GM12878 (cell line): ENCODE measurements around the gene ELANE. TPM values are rescaled to one million over a fixed set of nuclear protein-coding genes. Genes with fewer than 3 reads are reported as not detected.
A peak's percentile ranks its signal among the peaks of the same experiment; 100 is the strongest.

Experiments used
- BHLHE40 ChIP-seq, 2 experiments: fragments of 450-650 bp in 1 of 2; IDR thresholded peaks; 2 replicates each; pipeline ENCODE4 v1.6.1; 2011 to 2017; ENCODE audit warnings: low read depth in 2 of 2, borderline replicate concordance in 1 of 2, improper control_type of control experiment in 1 of 2, low read length in 1 of 2, mild to moderate bottlenecking in 1 of 2
- CHD1 ChIP-seq: IDR thresholded peaks from 2 replicates; pipeline ENCODE4 v1.6.1; 2012; ENCODE audit warnings: low read depth, low read length, improper control_type of control experiment
- CHD4 ChIP-seq: fragments of 200-600 bp; sonication (generic); IDR thresholded peaks from 2 replicates; pipeline ENCODE4 v1.6.1; 2016; ENCODE audit warnings: mild to moderate bottlenecking
- E2F4 ChIP-seq: IDR thresholded peaks from 2 replicates; pipeline ENCODE4 v1.6.1; 2012; ENCODE audit warnings: low read depth, low read length, improper control_type of control experiment
- NBN ChIP-seq: fragments of 450-650 bp; IDR thresholded peaks from 2 replicates; pipeline ENCODE4 v1.6.1; 2016
- RELA ChIP-seq: fragments of 450-650 bp; IDR thresholded peaks from 2 replicates; pipeline ENCODE4 v1.8.0; 2014; ENCODE audit warnings: borderline replicate concordance; ENCODE audit not compliant: partially characterized antibody
- ZNF687 ChIP-seq: fragments of 450-650 bp; IDR thresholded peaks from 2 replicates; pipeline ENCODE4 v1.6.1; 2017; ENCODE audit warnings: mild to moderate bottlenecking, moderate library complexity
- polyA plus RNA-seq, 11 experiments: library from polyadenylated mRNA; depleted of rRNA in 4 of 11; unstranded in 6 of 11; stranded (reverse) in 5 of 11; fragments of >200 nt; fragmentation: Nextera tagmentation in 4 of 11; fragmentation: Illumina TruSeq in 1 of 11; extraction: Ambion mirVana in 4 of 11; extraction: Trizol in 1 of 11; gene quantifications; 1 replicate in 1 of 11; 2 replicates in 10 of 11; pipeline versions ENCODE4 v1.2.1 to v1.2.3, GENCODE V29; 2011 to 2016; ENCODE audit warnings: inconsistent platforms in 2 of 11, missing spikeins in 2 of 11, low read depth in 1 of 11
- total RNA-seq, 4 experiments: library from RNA; depleted of rRNA in 3 of 4; stranded (reverse); fragments of >200 nt in 3 of 4; fragmentation: Illumina TruSeq in 1 of 4; extraction: Trizol in 1 of 4; gene quantifications; 2 replicates each; pipeline versions ENCODE4 v1.2.1 to v1.2.3, GENCODE V29; 2013 to 2021

ELANE gene
- total and polyA plus RNA-seq, 10 of the 15 experiments (the other 5 are each of a cell fraction or from before 2014, with no cell fraction given): not detected

GRCh38 chr19:892894-893689, 41.0 kb downstream of the ELANE start, which contains the start of the genes MED16 and RNU6-9 (continued):
- TF ChIP-seq CHD4: no peak
- peak; percentile 20 to 73; a peak in 2 of 4 replicates for TF ChIP-seq BHLHE40 (IDR thresholded peaks at IDR 0.05; ENCODE audit: borderline replicate concordance in 1 of 2, low read depth in 2 of 2, low read length in 1 of 2)
- TF ChIP-seq E2F4: no peak
- TF ChIP-seq RELA: peak; percentile 48
- no peak for TF ChIP-seq CHD1
- 0 out of 2 replicates have a peak, but pooled peaks have one; percentile 69 for TF ChIP-seq ZNF687
- TF ChIP-seq NBN: peak; percentile 77; the same call in 1 of the 2 replicates
